GM12864 (cell line): Measurements from ENCODE around the gene SERTM2.
"Not testable (repeated sequence)": the region's sequence is repeated elsewhere in the genome, so short reads cannot be mapped to it uniquely, and the experiment has no call there.

ENCODE experiments used
- DNase-seq: peaks from one replicate; pipeline ENCODE4 v3.0.0-alpha.2; 2011; ENCODE audit warnings: low read depth
- H3K4me3 ChIP-seq: 2 replicates; pipeline ENCODE4 v1.5.1; 2011; ENCODE audit warnings: mild to moderate bottlenecking, low read depth, low read length, control low read depth
- CTCF ChIP-seq: IDR thresholded peaks from 2 replicates; pipeline ENCODE4 v1.5.1; 2011; ENCODE audit warnings: low read depth, mild to moderate bottlenecking, moderate library complexity, low read length, control low read depth, inconsistent platforms; ENCODE audit errors: missing control alignments

Gene SERTM2

GRCh38 chrX:111507933-111508332 lies 3.5 kb upstream of the SERTM2 start:
- no peak overlapping the region for H3K4me3 ChIP-seq
- no peak for TF ChIP-seq CTCF
- no peak for DNase-seq

- no peak overlapping the region for H3K4me3 ChIP-seq
- DNase-seq: no peak
- TF ChIP-seq CTCF: no peak
Observed at GRCh38 chrX:111515298-111515697, 3.9 kb downstream of the SERTM2 start.

GRCh38 chrX:111518667-111519066 lies 7.2 kb downstream of the SERTM2 start:
- H3K4me3 ChIP-seq: no peak overlapping the region
- DNase-seq: no peak
- no peak for TF ChIP-seq CTCF

- no peak overlapping the region for H3K4me3 ChIP-seq
- no peak for TF ChIP-seq CTCF
- no peak for DNase-seq
Observed at GRCh38 chrX:111519215-111519614, 7.8 kb downstream of the SERTM2 start.

- DNase-seq: no peak
- no peak for TF ChIP-seq CTCF
- no peak overlapping the region for H3K4me3 ChIP-seq
Observed at GRCh38 chrX:111520506-111520905, 9.1 kb downstream of the SERTM2 start.

GRCh38 chrX:111521169-111521568 lies 9.7 kb downstream of the SERTM2 start:
- no peak overlapping the region for H3K4me3 ChIP-seq
- TF ChIP-seq CTCF: no peak
- DNase-seq: no peak

GRCh38 chrX:111543212-111543741 lies 31.8 kb downstream of the SERTM2 start:
- no peak overlapping the region for H3K4me3 ChIP-seq
- DNase-seq: no peak
- no peak for TF ChIP-seq CTCF

GRCh38 chrX:111549235-111549634 lies 37.8 kb downstream of the SERTM2 start:
- not testable (repeated sequence) for DNase-seq, H3K4me3 ChIP-seq
